Measurements from ENCODE around the gene SLC11A1.

Gene SLC11A1

DNA sequence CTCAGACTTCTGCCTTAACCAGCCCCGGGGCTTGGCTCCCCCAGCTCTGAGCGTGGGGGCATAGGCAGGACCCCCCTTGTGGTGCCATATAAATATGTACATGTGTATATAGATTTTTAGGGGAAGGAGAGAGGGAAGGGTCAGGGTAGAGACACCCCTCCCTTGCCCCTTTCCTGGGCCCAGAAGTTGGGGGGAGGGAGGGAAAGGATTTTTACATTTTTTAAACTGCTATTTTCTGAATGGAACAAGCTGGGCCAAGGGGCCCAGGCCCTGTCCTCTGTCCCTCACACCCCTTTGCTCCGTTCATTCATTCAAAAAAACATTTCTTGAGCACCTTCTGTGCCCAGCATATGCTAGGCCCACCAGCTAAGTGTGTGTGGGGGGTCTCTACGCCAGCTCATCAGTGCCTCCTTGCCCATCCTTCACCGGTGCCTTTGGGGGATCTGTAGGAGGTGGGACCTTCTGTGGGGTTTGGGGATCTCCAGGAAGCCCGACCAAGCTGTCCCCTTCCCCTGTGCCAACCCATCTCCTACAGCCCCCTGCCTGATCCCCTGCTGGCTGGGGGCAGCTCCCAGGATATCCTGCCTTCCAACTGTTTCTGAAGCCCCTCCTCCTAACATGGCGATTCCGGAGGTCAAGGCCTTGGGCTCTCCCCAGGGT, 23.1 kb downstream of the SLC11A1 start:
- H3K4me3 ChIP-seq (ENCODE audit: low read length), result no peak overlapping the region

DNA sequence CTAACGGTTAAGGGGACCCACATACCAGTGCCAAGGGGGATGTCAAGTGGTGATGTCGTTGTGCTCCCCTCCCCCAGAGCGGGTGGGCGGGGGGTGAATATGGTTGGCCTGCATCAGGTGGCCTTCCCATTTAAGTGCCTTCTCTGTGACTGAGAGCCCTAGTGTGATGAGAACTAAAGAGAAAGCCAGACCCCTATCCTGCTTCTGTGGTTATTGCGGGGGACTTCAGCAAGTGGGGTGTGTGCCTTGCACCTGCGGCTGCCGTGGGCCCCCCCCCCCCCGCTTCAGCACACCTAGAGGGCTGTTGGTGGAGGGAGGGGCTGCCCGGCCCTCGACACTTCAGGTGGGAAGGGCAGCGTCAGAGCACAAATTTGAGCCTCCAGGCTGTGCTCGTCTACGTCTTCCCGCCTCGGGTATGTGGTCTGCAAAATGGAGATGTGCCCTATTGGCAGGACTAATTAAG, 23.7 kb downstream of the SLC11A1 start:
- TF ChIP-seq, protein P1, sequence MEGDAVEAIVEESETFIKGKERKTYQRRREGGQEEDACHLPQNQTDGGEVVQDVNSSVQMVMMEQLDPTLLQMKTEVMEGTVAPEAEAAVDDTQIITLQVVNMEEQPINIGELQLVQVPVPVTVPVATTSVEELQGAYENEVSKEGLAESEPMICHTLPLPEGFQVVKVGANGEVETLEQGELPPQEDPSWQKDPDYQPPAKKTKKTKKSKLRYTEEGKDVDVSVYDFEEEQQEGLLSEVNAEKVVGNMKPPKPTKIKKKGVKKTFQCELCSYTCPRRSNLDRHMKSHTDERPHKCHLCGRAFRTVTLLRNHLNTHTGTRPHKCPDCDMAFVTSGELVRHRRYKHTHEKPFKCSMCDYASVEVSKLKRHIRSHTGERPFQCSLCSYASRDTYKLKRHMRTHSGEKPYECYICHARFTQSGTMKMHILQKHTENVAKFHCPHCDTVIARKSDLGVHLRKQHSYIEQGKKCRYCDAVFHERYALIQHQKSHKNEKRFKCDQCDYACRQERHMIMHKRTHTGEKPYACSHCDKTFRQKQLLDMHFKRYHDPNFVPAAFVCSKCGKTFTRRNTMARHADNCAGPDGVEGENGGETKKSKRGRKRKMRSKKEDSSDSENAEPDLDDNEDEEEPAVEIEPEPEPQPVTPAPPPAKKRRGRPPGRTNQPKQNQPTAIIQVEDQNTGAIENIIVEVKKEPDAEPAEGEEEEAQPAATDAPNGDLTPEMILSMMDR (conservative IDR thresholded peaks at IDR 0.05; ENCODE audit: low read length), result no peak
- no peak for DNase-seq (ENCODE audit: low read depth)
- H3K4me3 ChIP-seq (ENCODE audit: low read length), result peak overlapping the region; percentile 48

More for the DNA sequence above, 23.1 kb downstream of the SLC11A1 start:
- TF ChIP-seq, protein P1 (conservative IDR thresholded peaks at IDR 0.05; ENCODE audit: low read length), result no peak
- no peak for DNase-seq (ENCODE audit: low read depth)

DNA sequence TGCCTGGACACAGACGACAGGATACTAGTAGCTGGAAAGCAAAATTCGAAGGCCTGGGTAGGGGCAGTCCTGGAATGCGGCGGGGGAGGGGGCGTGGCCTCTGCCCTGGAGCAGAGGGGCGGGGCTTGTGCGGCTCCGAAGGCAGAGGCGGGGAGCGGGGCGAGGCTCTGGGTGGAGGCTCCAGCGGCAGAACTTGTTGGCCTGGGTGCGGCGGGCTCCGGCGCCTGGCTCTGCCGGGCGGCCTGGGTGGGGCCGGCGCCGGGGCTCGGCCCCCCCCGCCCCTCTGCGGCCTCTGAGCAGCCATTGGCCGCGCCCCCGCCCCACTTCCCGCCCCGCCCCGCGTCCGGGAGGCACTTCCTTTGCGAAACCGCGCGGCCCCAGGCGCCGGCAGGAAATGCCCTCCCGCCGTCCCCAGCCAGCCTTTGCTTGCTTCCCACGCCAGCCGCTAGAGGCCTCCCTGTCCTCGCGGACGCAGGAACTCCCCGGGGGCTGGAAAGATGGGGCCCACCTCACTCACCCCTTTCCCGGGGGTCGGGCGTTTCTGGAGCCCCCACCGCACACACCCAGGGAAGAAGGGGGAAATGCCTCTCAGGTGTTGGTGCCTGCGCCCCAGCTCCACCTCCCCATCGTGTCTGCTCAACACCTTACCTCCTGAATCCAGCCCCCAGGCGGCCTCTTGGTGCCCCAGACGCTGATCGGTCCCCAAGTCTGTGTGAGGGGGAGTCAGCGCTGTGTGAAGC, 24.3 kb downstream of the SLC11A1 start:
- TF ChIP-seq, protein P1 (conservative IDR thresholded peaks at IDR 0.05; ENCODE audit: low read length), result peak; percentile 71
- peak; percentile 95 for DNase-seq (ENCODE audit: low read depth)
- H3K4me3 ChIP-seq (ENCODE audit: low read length), result peak overlapping the region; percentile 58

DNA sequence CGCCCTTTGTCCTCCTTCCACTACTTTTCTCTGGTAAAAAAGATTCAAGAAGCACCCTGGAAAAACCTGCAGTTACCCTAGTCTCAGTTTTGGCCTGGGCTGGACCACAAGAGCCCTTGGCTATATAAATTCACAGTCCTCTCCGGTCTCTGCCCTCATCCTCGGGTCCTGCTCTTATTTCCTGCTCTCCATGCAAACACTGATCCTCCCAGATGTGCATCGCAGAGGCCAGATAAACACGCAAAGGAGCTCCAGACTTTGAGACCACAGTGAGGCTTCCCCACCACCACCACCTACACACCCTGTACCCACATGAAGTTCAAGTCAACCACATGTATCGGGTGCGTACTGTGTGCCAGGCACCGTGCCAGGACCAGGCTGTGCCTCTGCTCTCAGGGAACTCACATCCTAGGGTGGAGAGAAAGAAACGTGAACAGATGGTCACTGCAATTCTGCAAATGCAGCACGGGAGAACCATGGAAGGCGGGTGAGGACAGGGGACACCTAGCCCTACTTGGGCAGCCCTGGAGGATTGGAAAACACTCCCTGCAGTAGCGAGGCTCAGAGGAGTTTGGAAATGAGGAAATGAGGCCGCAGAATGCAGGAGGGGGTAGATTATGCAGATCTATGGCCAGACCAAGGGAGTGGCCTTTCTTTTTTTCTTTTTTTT, 25.0 kb downstream of the SLC11A1 start:
- peak; percentile 70 for DNase-seq (ENCODE audit: low read depth)
- TF ChIP-seq, protein P1 (conservative IDR thresholded peaks at IDR 0.05; ENCODE audit: low read length), result no peak
- H3K4me3 ChIP-seq (ENCODE audit: low read length), result peak overlapping the region; percentile 58

DNA sequence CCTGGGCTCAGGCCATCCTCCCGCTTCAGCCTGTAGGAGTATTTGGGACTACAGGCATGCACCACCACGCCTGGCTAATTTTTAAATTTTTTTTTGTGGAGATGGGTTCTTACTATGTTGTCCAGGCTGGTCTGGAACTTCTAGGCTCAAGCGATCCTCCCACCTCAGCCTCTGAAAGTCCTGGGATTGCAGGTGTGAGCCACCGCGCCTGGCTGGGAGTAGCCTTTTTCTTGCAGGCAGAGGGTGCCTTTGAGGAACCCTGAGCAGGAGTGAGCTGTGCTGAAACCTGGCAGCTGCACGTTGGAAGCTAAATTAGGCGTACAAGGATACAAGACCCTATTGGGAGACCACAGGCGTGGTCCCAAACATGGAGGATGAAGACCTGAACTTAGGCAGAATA, 25.6 kb downstream of the SLC11A1 start:
- no peak overlapping the region for H3K4me3 ChIP-seq (ENCODE audit: low read length)
- TF ChIP-seq, protein P1 (conservative IDR thresholded peaks at IDR 0.05; ENCODE audit: low read length), result no peak
- DNase-seq (ENCODE audit: low read depth), result no peak

DNA sequence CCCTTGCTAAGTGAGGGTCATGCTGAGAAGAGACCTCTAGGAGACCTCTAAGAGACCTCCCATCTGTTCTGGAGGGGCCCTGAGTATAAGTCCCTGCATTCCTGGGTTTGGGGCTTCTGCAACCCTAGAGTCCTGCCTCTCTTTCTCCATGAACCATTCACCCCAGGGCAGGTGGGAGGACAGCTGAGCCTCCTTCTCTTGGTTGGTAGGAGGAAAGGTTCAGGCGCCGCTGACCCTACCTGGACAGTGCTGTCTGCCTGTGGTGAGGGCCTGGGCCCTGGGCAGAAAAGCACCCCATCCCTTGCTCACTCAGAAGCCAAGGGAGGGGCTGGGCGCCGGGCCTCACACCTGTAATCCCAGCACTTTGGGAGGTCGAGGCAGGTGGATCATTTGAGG, 36.2 kb downstream of the SLC11A1 start:
- no peak overlapping the region for H3K4me3 ChIP-seq (ENCODE audit: low read length)
- TF ChIP-seq, protein P1 (conservative IDR thresholded peaks at IDR 0.05; ENCODE audit: low read length), result no peak
- no peak for DNase-seq (ENCODE audit: low read depth)

Measured in AG10803 (cell line).